ENCODE data around the gene PMVK. TPM values are rescaled to one million over a fixed set of nuclear protein-coding genes. Genes with fewer than 3 reads are reported as not detected.

The PMVK gene
- total and polyA plus RNA-seq, 4 donors = 9.7 to 37.3 (median 18.6) TPM

- no peak for TF ChIP-seq REST (IDR thresholded peaks at IDR 0.05)
Observed at GRCh38 chr1:154960446-154961136, 24.1 kb upstream of the PMVK start (continued).

GRCh38 chr1:154959426-154959780 lies 22.9 kb upstream of the PMVK start:
- Histone ChIP-seq H3K27ac (ENCODE audit: low read depth in 1 of 2, low read length in 2 of 2) (no peak overlapping the region), H3K4me3 (ENCODE audit: low read depth in 1 of 3, low read length in 3 of 3) (no peak overlapping the region), H3K27me3 (ENCODE audit: control insufficient read depth in 4 of 4, insufficient read depth in 4 of 4, low read length in 3 of 4) (no peaks in the 10 kb centered on the region), H3K4me1 (ENCODE audit: control insufficient read depth in 4 of 4, insufficient read depth in 4 of 4, low read length in 3 of 4) (peaks cover 7 to 61% (median 40%) of the 10 kb centered on the region in 4 donors), H3K9me3 (ENCODE audit: control insufficient read depth in 4 of 4, low read length in 3 of 4) (no peaks in the 10 kb centered on the region), H3K36me3 (ENCODE audit: control insufficient read depth in 4 of 4, insufficient read depth in 3 of 4, low read depth in 1 of 4, low read length in 3 of 4) (peaks cover 3 to 21% (median 7%) of the 10 kb centered on the region in 4 donors), H3K9ac (ENCODE audit: low read depth in 1 of 2, low read length in 2 of 2) (no peak overlapping the region)
- WGBS = 92% methylated on average over 7 of the region's 7 CpGs
- no peak for TF ChIP-seq HNF4A (conservative IDR thresholded peaks at IDR 0.05)
- no peak for TF ChIP-seq MAX (IDR thresholded peaks at IDR 0.05)
- TF ChIP-seq NR2F2 (IDR thresholded peaks at IDR 0.05) = no peak
- TF ChIP-seq RAD21 (IDR thresholded peaks at IDR 0.05) = no peak
- no peak for TF ChIP-seq REST (IDR thresholded peaks at IDR 0.05)
- TF ChIP-seq CTCF (IDR thresholded peaks at IDR 0.05; ENCODE audit: low read depth, low read length, missing input control) = no peak
- no peak for TF ChIP-seq ATF3 (IDR thresholded peaks at IDR 0.05)
- no peak for TF ChIP-seq FOXA1 (IDR thresholded peaks at IDR 0.05)
- no peak for TF ChIP-seq TAF1 (conservative IDR thresholded peaks at IDR 0.05)
- TF ChIP-seq EGR1 (IDR thresholded peaks at IDR 0.05; ENCODE audit: low read depth in 2 of 2) = no peak
- no peak for TF ChIP-seq GABPA (IDR thresholded peaks at IDR 0.05 in 1 of 2, conservative IDR thresholded peaks at IDR 0.05 in 1 of 2)
- no peak for TF ChIP-seq YY1 (IDR thresholded peaks at IDR 0.05)
- no peak for TF ChIP-seq HNF4G (IDR thresholded peaks at IDR 0.05)
- TF ChIP-seq RXRA (IDR thresholded peaks at IDR 0.05) = no peak
- no peak for TF ChIP-seq FOXA2 (IDR thresholded peaks at IDR 0.05)
- no peak for TF ChIP-seq SP1 (IDR thresholded peaks at IDR 0.05)
- no peak for TF ChIP-seq ZBTB33 (IDR thresholded peaks at IDR 0.05)
- TF ChIP-seq JUND (IDR thresholded peaks at IDR 0.05) = no peak
- DNase-seq (ENCODE audit: low spot score) = no peak

Measured in liver (tissue), 9 donors.